SK-N-MC (cell line): Measurements from ENCODE around the gene TMEM25.

Experiments used
- EZH2 ChIP-seq: fragments of 200-600 bp; sonication (generic); IDR thresholded peaks from one replicate; pipeline ENCODE4 v1.6.1; 2017; ENCODE audit warnings: antibody characterized with exemption
- POLR2AphosphoS5 ChIP-seq: IDR thresholded peaks from 2 replicates; pipeline ENCODE4 v1.6.1; 2012; ENCODE audit warnings: mild to moderate bottlenecking, low read depth, low read length, borderline replicate concordance

DNA sequence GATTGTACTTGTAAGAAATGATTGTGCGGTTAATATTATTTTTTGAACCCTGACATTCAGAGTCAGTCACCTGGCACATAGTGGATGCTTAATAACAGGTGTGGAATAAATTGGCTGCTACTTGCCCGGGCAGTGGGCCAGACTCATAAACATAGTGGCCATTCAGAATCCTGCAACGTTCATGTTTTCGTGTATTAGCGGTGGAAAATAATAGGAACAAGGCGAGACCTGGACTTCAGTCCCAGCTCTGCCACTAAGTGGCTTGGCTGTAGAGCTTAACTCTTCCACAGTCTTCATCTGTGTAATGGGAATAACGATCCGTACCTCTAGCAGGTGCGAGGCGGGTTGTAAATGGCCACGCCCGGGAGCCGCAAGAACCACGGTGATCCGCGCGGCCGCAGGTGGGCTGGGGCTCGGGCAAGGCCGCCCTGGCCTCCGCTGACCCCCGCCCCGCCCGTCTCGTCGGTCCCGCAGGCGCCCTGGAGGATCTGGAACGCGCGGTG lies 761 bp upstream of the TMEM25 start:
- TF ChIP-seq EZH2 (no peak), POLR2AphosphoS5 (no peak)
